Activated gamma-delta T cell treated with Interleukin-2 at 50 U/mL for 16 hours (primary cell): Measurements from ENCODE around the gene ZDHHC7.

Experiments used
- DNase-seq: peaks from one replicate; pipeline ENCODE4 v3.0.0-alpha.2; 2020

Gene ZDHHC7

DNA sequence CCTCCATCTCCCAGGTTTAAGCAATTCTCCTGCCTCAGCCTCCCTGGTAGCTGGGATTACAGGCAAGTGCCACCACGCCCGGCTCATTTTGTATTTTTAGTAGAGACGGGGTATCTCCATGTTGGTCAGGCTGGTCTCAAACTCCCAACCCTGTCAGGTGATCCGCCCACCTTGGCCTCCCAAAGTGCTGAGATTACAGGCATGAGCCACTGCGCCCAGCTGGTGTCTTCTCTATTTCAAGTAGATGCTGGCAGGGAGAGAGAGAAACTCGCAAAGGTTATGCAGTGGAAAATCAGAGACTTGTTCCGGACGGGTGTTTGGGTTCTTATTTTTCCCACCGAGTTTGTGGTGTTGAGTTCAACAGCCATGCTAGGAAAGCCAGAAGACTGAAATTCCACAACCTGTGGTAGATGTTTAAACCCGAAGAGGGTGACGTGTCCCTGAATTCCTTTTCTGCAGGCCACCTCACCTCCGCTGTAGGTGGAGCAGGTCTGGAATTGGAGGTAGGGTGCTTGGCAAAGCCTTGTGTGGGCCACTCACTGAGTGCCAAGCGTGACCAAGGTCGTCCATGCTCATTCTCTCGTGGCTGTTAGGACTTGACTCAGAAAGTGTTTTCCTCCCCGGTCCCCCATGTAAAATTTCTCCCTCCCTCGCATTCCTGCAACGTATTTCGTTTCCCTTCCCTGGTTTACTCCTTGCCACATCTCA lies 7.3 kb upstream of the ZDHHC7 start:
- DNase-seq = no peak

- DNase-seq = no peak
Measured at GRCh38 chr16:85017633-85018032, 6.3 kb upstream of the ZDHHC7 start.

GRCh38 chr16:85017151-85017550 lies 5.8 kb upstream of the ZDHHC7 start:
- DNase-seq = no peak

DNA sequence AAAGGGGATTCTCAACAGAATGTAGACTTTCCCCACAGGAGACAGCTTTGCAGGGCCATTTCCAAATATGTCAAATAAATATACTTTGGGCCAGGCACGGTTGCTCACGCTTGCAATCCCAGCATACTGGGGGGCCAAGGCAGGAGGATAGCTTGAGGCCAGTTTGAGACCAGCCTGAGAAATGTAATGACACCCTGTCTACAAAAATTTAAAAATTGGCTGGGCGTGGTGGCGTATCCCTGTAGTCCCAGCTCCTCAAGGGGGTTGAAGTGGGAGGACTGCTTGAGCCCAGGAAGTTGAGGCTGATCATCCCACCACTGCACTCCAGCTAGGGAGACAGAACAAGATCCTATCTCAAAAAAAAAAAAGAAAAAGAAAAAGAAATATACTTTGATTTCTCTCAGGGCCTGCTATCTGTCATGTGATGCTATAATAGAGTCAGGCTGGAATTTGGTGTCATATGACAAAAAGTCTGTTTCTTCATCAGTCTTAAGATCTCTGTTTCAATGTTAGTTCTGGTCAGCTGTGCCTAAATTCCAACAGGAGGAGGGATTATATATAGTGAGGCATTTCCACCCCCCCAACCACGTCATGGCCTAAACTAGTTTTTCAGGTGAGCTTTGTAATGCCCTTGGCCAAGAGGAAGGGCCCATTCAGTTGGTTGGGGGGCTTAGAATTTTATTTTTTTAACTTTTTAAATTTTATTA lies 4.3 kb upstream of the ZDHHC7 start:
- DNase-seq = no peak

DNA sequence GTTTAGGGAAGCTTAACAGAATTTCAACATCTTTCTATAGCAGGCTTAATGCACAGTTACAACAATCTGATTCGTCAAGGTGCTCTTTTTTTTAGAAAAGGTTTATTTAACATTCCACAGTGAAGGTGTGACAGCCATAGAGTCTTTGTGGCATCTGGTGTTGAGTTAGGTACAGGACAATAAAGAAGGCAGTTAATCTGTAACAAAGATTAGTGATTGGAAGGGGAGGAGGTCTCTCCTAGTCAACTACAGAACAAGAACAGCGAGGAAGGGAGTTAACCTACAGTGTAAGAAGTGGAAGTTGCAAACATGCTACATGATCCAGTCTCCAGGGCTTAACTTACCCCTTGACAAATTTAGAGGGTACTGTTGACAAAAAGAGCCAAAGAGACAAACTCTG lies 3.0 kb upstream of the ZDHHC7 start:
- DNase-seq = no peak

- no peak for DNase-seq
Measured at GRCh38 chr16:85011846-85012284, 530 bp upstream of the ZDHHC7 start.

DNA sequence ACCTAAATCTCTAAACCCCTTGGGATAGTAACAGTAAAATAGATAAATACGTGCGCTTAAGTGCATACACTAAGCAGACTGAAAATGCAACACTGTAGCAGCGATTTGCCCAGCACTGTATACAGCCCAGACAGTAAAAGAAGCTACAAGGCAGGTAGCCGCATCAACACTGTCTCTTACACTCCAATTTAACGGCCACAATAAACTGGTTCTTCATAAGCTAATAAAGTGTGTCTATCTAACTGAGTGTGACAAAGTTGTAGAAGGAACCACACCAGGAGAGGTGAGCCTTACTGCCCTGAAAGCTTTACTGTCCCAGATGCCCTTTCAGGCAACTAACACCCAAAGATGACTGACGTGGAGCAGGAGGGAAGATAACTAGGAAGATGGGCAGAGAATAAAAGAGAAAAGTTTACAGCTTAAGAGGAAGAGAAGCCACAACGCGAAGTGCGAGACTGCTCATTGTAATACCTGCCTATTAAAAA lies 847 bp downstream of the ZDHHC7 start:
- DNase-seq = no peak

DNA sequence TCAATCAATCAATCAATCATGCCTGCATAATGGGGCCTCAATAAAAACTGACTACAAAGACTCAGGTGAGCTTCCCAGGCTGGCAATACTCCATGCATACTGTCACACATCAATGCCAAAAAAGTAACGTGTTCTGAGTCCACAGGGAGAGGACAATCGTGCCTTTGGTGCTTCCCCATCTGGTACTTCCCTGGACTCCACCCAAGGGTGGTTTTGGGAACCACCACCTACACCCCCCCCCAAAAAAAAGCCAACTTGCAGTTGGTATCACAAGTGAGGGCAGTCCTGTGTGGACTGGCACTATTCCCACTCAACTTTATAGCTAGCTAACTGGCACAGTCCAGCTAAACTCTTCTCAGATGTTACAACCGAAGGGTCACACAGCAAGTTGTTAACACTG lies 3.1 kb downstream of the ZDHHC7 start:
- no peak for DNase-seq

- no peak for DNase-seq
Measured at GRCh38 chr16:85007496-85008214, 3.7 kb downstream of the ZDHHC7 start.

DNA sequence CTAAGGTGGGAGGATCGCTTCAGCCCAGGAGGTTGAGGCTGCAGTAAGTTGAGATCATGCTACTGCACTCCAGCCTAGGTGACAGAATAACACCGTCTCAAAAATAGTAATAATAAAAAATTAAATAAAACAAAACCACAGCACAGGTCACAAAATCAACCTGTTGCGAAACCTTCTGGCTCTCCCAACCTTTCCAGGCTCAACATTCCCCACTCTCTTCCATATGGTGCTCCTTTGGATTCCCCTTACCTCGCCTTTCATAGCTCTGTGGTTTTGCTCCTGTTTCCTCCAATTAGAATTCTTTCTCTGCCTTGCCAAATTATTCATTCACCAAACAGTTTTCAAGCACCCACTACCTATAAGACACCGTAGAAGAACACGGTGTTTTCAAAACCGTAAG lies 4.7 kb downstream of the ZDHHC7 start:
- no peak for DNase-seq

- DNase-seq = no peak
Measured at GRCh38 chr16:85005285-85006069, 5.9 kb downstream of the ZDHHC7 start.

DNA sequence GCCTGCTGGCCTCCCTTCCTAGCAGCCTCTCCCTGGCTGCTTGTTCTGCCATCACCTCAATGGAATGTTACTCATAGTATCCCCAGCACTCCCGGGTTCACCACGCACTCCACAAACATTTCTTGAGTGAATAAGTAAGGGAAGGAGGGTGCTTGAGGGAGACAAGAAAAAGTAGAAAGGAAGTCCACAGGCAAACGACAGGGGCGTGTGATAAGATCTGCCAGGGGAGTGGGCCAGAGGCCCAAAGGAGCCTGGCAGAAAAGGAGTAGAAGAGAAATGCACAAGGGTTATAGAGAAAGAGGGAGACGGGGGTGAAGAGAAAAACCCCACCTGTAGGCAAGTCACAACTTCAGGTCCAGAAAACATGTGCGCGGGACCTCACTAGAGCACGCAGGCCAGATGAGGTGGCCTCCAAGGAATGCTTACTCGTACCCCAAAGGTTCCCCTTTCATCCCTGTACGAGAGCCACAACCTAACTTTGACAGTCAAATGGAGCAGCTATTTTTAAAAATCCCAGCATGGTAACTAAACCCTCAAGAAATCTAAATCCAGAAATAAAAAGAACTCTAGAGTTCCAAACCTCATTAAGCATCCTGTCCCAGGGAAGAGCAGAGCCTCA lies 6.6 kb downstream of the ZDHHC7 start:
- no peak for DNase-seq

GRCh38 chr16:85003725-85004586 lies 7.4 kb downstream of the ZDHHC7 start:
- DNase-seq = no peak

GRCh38 chr16:85003076-85003475 lies 8.3 kb downstream of the ZDHHC7 start:
- DNase-seq = no peak

- no peak for DNase-seq
Measured at GRCh38 chr16:85002608-85003007, 8.7 kb downstream of the ZDHHC7 start.

- no peak for DNase-seq
Measured at GRCh38 chr16:85002099-85002541, 9.2 kb downstream of the ZDHHC7 start.

DNA sequence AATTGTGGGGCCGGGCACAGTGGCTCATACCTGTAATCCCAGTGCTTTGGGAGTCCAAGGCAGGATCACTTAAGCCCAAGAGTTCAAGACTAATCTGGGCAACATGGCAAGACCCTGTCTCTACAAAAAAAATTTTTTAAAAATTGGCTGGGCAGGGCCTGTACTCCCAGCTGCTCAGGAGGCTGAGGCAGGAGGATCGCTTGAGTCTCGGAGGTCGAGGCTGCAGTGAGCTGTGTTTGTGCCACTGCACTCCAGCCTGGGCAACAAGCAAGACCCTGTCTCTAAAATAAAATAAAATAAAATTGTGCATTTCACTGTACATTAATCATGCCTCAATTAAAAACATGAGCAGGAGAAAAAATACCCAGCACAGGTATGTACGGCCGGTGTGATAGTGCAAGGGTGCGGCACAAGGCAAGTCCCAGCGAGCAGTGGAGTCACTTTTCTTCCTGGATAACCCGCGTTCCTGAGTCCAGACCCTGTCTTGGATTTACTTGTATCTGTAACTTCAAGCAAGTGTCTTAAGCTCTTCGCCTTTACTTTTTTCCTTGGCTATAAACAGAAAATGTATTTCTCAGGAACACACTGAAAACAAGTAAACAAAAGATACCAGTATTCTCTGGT lies 11.4 kb downstream of the ZDHHC7 start:
- no peak for DNase-seq

- DNase-seq = no peak
Measured at GRCh38 chr16:84999200-84999599, 12.1 kb downstream of the ZDHHC7 start.

GRCh38 chr16:84996365-84996764 lies 15.0 kb downstream of the ZDHHC7 start:
- DNase-seq = no peak

DNA sequence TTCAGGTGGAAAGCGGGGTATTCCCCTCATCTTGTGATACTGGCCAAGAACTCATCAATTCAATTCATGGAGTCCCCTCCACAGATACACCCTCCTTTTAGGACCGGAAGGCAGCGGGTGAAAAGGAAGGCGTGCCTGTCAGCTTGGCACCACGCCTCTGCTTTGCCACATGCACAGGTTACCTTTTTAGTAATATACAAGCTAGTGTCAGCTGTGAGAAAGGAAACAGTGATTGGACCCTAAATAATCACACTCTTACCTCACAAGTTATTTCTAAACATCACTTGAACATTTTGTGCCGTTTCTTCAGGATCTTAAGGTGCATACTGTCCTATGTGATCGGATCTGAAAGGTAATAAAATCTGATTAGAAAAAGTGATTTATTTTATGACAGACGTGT lies 15.7 kb downstream of the ZDHHC7 start:
- no peak for DNase-seq

DNA sequence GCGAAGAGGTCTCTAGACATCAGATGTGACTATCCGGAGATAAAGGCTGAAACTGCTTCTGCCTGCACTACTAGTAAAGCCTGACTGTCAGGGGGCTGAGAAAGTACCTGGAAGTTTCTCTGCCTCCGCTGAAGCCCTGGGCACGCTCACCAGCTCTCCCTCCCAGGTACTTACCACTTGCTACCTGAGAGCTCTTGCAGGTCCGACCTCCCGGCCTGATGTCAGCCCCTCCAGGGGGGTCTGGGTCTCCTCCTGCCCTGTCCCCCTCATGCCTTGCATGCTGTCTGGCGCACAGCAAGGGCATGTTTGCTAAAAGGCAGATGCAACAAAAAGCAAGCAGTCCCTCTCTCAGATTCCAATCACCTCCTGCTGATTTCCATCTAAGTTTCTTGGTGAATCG lies 17.4 kb downstream of the ZDHHC7 start:
- no peak for DNase-seq
